Left hindlimb (tissue), 1 donor: Measurements from ENCODE around the gene LSM12.
A peak's percentile ranks its signal among the peaks of the same experiment; 100 is the strongest.
"Not testable (repeated sequence)": the region's sequence is repeated elsewhere in the genome, so short reads cannot be mapped to it uniquely, and the experiment has no call there.

Source experiments
- DNase-seq: peaks from one replicate; pipeline ENCODE4 v3.0.0-alpha.2; 2018

Gene LSM12

GRCh38 chr17:44004761-44005526, 61.5 kb downstream of the LSM12 start:
- peak; percentile 41 for DNase-seq

GRCh38 chr17:44004077-44004760, 62.3 kb downstream of the LSM12 start, which contains the start of gene NAGS:
Gene NAGS, plus strand, starts transcription at chr17:44004622. Its CDS starts 42 bp downstream, at chr17:44004664.
- no peak for DNase-seq

- no peak for DNase-seq
Observed at GRCh38 chr17:44002141-44002848, 64.2 kb downstream of the LSM12 start.

GRCh38 chr17:44001461-44001920, 65.0 kb downstream of the LSM12 start:
- no peak for DNase-seq

- no peak for DNase-seq
Observed at GRCh38 chr17:44000871-44001460, 65.5 kb downstream of the LSM12 start.

GRCh38 chr17:44000141-44000860, 66.2 kb downstream of the LSM12 start:
- DNase-seq, result no peak

- no peak for DNase-seq
Observed at GRCh38 chr17:43999024-43999423, 67.4 kb downstream of the LSM12 start.

GRCh38 chr17:43998552-43998951, 67.9 kb downstream of the LSM12 start:
- DNase-seq, result no peak

- not testable (repeated sequence) for DNase-seq
Observed at GRCh38 chr17:43997180-43997579, 69.3 kb downstream of the LSM12 start.

- no peak for DNase-seq
Observed at GRCh38 chr17:43995150-43995471, 71.4 kb downstream of the LSM12 start.

- DNase-seq, result peak; percentile 54
Observed at GRCh38 chr17:43994272-43995149, 72.0 kb downstream of the LSM12 start.

- no peak for DNase-seq
Observed at GRCh38 chr17:43992641-43993040, 73.8 kb downstream of the LSM12 start.

GRCh38 chr17:43988301-43988700, 78.2 kb downstream of the LSM12 start:
- no peak for DNase-seq

- no peak for DNase-seq
Observed at GRCh38 chr17:43987131-43988021, 79.1 kb downstream of the LSM12 start.

- no peak for DNase-seq
Observed at GRCh38 chr17:43986225-43986981, 80.1 kb downstream of the LSM12 start.

GRCh38 chr17:43984521-43984920, 82.0 kb downstream of the LSM12 start:
- no peak for DNase-seq
